K562 (cell line): ENCODE results near the gene MCCC2. TPM values are rescaled to one million over a fixed set of nuclear protein-coding genes. Genes with fewer than 3 reads are reported as not detected.

Experiments
- CLOCK ChIP-seq: fragments of 250-450 bp; sonication (Bioruptor Pico); IDR thresholded peaks from 2 replicates; pipeline ENCODE4 v1.4.0; 2020; ENCODE audit warnings: mild to moderate bottlenecking, moderate library complexity, borderline replicate concordance
- CREB3 ChIP-seq: fragments of 450-650 bp; conservative IDR thresholded peaks from 2 replicates; pipeline ENCODE4 v1.6.1; 2016; ENCODE audit warnings: missing genetic modification characterization, low read depth, mild to moderate bottlenecking, missing compliant biosample characterization, moderate library complexity
- HBP1 ChIP-seq: fragments of 450-650 bp; formaldehyde crosslinking; IDR thresholded peaks from 2 replicates; pipeline ENCODE4 v1.4.0; 2022; ENCODE audit warnings: missing genetic modification characterization
- HCFC1 ChIP-seq: IDR thresholded peaks from 2 replicates; pipeline ENCODE4 v1.6.1; 2012; ENCODE audit warnings: low read depth, low read length, improper control_type of control experiment
- HOXB6 ChIP-seq: fragments of 250-450 bp; sonication (Bioruptor Pico); IDR thresholded peaks from 2 replicates; pipeline ENCODE4 v1.5.1; 2022; ENCODE audit warnings: mild to moderate bottlenecking, borderline replicate concordance
- KAT8 ChIP-seq: fragments of 450-650 bp; IDR thresholded peaks from 2 replicates; pipeline ENCODE4 v1.6.1; 2016; ENCODE audit warnings: low read depth, mild to moderate bottlenecking
- LEF1 ChIP-seq: fragments of 450-650 bp; IDR thresholded peaks from 2 replicates; pipeline ENCODE4 v1.6.1; 2016; ENCODE audit warnings: mild to moderate bottlenecking
- MECOM ChIP-seq: fragments of 250-450 bp; sonication (Bioruptor Pico); IDR thresholded peaks from 2 replicates; pipeline ENCODE4 v1.8.0; 2022; ENCODE audit warnings: inconsistent platforms
- SAFB ChIP-seq: fragments of 200-400 bp; formaldehyde crosslinking; IDR thresholded peaks from 2 replicates; pipeline ENCODE4 v1.6.1; 2017; ENCODE audit warnings: low read depth, low read length, borderline replicate concordance
- TAL1 ChIP-seq: fragments of 450-650 bp; IDR thresholded peaks from 2 replicates; pipeline ENCODE4 v1.6.1; 2016; ENCODE audit warnings: mild to moderate bottlenecking
- THAP12 ChIP-seq: fragments of 250-450 bp; sonication (Bioruptor Pico); IDR thresholded peaks from 2 replicates; pipeline ENCODE4 v1.9.0; 2021; ENCODE audit warnings: mild to moderate bottlenecking, inconsistent platforms
- TOE1 ChIP-seq, 2 experiments: fragments of 450-650 bp in 1 of 2; sonication (generic) in 1 of 2; formaldehyde crosslinking in 1 of 2; IDR thresholded peaks; 2 replicates each; pipeline versions ENCODE4 v1.7.1 to v1.8.0; 2016 to 2022; ENCODE audit warnings: borderline replicate concordance in 2 of 2, mild to moderate bottlenecking in 2 of 2, antibody characterized with exemption in 1 of 2, inconsistent platforms in 1 of 2, low read depth in 1 of 2, missing genetic modification reagents in 1 of 2, moderate library complexity in 1 of 2
- ZBTB11 ChIP-seq, 3 experiments: fragments of 200-800 bp in 1 of 3; fragments of 250-450 bp in 1 of 3; fragments of 450-650 bp in 1 of 3; sonication (Bioruptor Pico) in 1 of 3; sonication (Bioruptor generic) in 1 of 3; formaldehyde crosslinking in 1 of 3; IDR thresholded peaks; 2 replicates each; pipeline versions ENCODE4 v1.6.1 to v1.8.0; 2016 to 2022; ENCODE audit warnings: mild to moderate bottlenecking in 2 of 3, missing genetic modification characterization in 2 of 3, missing compliant biosample characterization in 1 of 3, moderate library complexity in 1 of 3
- polyA plus RNA-seq, 8 experiments: library from polyadenylated mRNA; depleted of rRNA in 4 of 8; stranded (reverse) in 5 of 8; unstranded in 3 of 8; fragments of >200 nt; fragmentation: Nextera tagmentation in 2 of 8; fragmentation: Illumina TruSeq in 1 of 8; extraction: Ambion mirVana in 2 of 8; extraction: Trizol in 1 of 8; gene quantifications; 2 replicates each; pipeline versions ENCODE4 v1.2.1 to v1.2.3, GENCODE V29; 2011 to 2014; ENCODE audit warnings: inconsistent platforms in 1 of 8, missing spikeins in 1 of 8
- total RNA-seq, 7 experiments: library from RNA; depleted of rRNA in 6 of 7; stranded (reverse); fragments of >200 nt in 6 of 7; fragmentation: Illumina TruSeq in 2 of 7; extraction: Trizol in 2 of 7; gene quantifications; 2 replicates each; pipeline versions ENCODE4 v1.2.1 to v1.2.3, GENCODE V29; 2011 to 2021; ENCODE audit warnings: low replicate concordance in 1 of 7

MCCC2 gene
- total and polyA plus RNA-seq, 9 of the 15 experiments (the other 6 are each of a cell fraction or from before 2014, with no cell fraction given), result 17.1 to 77.9 (median 52.5) TPM

- TF ChIP-seq ZBTB11 (CRISPR knock-in tag; IDR thresholded peaks at IDR 0.05), result 0 out of 6 replicates have a peak, but pooled peaks of 1 of the 3 experiments have one; percentile 14
- no peak; the same call in 1 of the 2 replicates for TF ChIP-seq THAP12 (CRISPR knock-in tag)
- TF ChIP-seq TAL1, result no peak
- peak; percentile 29; the same call in 1 of the 2 replicates for TF ChIP-seq TOE1 (IDR thresholded peaks at IDR 0.05; ENCODE audit: borderline replicate concordance)
- TF ChIP-seq TOE1 (CRISPR knock-in tag; IDR thresholded peaks at IDR 0.05; ENCODE audit: borderline replicate concordance, low read depth), result no peak
- TF ChIP-seq HOXB6, result no peak
- no peak for TF ChIP-seq MECOM (CRISPR knock-in tag)
- no peak for TF ChIP-seq HBP1 (CRISPR knock-in tag)
- no peak for TF ChIP-seq CLOCK (CRISPR knock-in tag)
- TF ChIP-seq HCFC1, result peak; percentile 54; the same call in 1 of the 2 replicates
- no peak; the same call in 1 of the 2 replicates for TF ChIP-seq CREB3 (tag)
- no peak for TF ChIP-seq KAT8
- no peak for TF ChIP-seq SAFB
- peak; percentile 63 for TF ChIP-seq LEF1
These were observed at the start of gene MCCC2 (continued) for GRCh38 chr5:71586941-71587765.
